Measurements from ENCODE around the gene KLK7. TPM values are rescaled to one million over a fixed set of nuclear protein-coding genes. Genes with fewer than 3 reads are reported as not detected.

Gene KLK7
- total RNA-seq, 6 experiments from 2014 or later: not detected

DNA sequence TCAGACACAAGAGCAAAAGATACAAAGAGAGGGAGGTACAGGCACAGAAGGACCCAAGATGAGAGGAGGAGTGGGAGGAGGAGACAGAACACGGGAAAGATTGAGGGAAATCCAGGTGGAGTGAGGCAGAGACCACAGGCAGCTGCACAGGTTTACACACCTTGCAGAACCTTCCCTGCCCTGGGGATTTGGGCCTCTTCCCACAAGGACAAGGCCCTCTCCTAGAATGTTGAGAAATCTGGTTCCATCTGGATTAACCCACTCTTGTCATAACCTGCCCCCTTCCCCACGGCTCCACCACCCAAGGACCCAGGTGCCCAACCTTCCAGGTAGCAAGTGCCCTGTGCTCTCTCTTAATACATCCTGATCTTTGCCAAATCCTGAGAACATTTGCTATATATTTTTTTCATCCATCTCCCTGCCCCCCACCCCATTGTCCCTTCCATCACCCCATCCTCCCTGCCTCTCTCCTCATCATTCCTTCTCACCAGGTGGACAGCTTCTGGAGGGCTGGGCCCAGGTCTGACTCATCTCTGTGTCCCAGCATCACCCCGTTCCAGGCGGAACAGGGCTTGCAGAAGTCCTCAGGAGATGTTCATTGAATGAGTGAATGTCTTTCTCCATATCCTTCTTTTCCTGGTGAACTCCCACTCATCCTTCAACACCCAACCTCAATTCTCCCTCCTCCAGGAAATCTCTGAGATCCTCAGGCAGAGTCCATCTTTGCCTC lies 26.5 kb upstream of the KLK7 start:
- TF ChIP-seq, protein P1, sequence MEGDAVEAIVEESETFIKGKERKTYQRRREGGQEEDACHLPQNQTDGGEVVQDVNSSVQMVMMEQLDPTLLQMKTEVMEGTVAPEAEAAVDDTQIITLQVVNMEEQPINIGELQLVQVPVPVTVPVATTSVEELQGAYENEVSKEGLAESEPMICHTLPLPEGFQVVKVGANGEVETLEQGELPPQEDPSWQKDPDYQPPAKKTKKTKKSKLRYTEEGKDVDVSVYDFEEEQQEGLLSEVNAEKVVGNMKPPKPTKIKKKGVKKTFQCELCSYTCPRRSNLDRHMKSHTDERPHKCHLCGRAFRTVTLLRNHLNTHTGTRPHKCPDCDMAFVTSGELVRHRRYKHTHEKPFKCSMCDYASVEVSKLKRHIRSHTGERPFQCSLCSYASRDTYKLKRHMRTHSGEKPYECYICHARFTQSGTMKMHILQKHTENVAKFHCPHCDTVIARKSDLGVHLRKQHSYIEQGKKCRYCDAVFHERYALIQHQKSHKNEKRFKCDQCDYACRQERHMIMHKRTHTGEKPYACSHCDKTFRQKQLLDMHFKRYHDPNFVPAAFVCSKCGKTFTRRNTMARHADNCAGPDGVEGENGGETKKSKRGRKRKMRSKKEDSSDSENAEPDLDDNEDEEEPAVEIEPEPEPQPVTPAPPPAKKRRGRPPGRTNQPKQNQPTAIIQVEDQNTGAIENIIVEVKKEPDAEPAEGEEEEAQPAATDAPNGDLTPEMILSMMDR (IDR thresholded peaks at IDR 0.05): no peak

DNA sequence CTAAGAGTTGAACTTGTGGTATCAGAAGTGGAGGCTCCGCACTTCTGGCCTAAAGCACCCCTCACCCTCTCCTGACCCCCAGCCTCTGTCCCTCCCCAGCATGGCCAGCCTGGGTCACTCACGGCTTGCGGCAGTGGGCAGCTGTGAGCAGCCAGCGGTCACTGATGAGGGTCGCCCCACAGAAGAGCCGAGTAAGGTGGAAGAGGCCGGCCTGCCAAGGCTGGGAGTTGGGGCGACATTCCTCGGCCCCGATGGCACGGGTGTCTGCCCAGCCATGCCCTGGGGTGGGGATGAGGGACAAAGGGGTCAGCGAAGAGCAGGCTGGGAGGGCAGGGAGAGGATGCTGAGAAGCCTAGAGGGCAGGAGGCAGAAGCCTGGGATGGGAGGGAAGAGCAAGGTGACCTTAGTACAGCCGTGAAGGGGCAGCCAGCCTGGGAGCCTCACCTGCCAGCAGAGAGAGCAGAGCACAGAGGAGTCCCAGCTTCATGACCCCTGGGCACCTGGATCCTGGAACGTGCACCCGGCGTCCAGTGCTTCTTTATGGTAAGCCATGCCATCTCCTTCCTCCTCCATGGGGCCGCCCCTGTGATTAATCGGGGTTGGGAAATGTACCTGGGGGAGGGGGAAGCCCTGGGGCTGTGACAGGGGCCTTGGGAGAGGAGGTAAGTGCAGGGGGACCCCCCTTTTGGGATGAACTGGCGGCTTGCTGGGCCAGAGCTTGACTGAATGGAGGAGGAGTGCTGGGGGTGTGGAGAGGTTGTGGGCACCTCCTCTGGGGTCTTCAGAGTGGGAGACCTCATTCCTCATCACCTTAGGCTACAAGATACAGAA lies 25.6 kb upstream of the KLK7 start:
- Mint-ChIP-seq H3K27ac (no peak overlapping the region), H3K27me3 (ENCODE audit: insufficient read depth) (peaks cover 2% of the 10 kb centered on the region), H3K36me3 (ENCODE audit: low read depth) (no peaks in the 10 kb centered on the region; the same call in 1 of the 2 replicates), H3K4me1 (ENCODE audit: low read depth) (no peaks in the 10 kb centered on the region), H3K9me3 (peaks cover 47% of the 10 kb centered on the region), H3K4me3 (no peak overlapping the region)
- no peak for DNase-seq
- TF ChIP-seq, protein P1 (IDR thresholded peaks at IDR 0.05): no peak

More for the DNA sequence above, 26.5 kb upstream of the KLK7 start:
- Mint-ChIP-seq H3K4me3 (no peak overlapping the region; the same call in 1 of the 2 replicates), H3K9me3 (peaks cover 51% of the 10 kb centered on the region), H3K36me3 (ENCODE audit: low read depth) (no peaks in the 10 kb centered on the region; the same call in 1 of the 2 replicates), H3K4me1 (ENCODE audit: low read depth) (no peaks in the 10 kb centered on the region), H3K27me3 (ENCODE audit: insufficient read depth) (peaks cover 8% of the 10 kb centered on the region), H3K27ac (no peak overlapping the region)
- no peak for DNase-seq

DNA sequence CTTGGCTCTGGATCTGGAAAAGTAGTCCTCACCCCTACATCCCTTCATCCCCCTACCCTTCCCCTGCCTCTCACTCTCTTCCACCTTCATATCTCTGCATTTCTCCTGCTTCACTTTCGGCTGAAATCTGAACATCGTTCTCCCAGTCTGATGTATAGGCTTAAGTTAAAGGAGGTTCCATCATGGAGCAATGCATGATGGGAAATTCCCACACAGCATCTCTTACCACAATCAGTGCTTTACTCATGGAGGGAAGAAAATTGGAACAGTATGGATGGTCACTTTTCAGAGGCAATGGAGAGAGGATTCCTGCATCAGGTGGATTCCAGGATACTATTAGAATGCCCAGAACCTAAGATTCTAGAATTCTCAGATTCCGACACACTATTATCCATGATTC lies 23.8 kb upstream of the KLK7 start:
- H3K4me1 Mint-ChIP-seq (ENCODE audit: low read depth): no peaks in the 10 kb centered on the region
- H3K36me3 Mint-ChIP-seq (ENCODE audit: low read depth): peaks cover 4% of the 10 kb centered on the region
- H3K9me3 Mint-ChIP-seq: peaks cover 47% of the 10 kb centered on the region
- no peak overlapping the region for H3K27ac Mint-ChIP-seq
- TF ChIP-seq, protein P1 (IDR thresholded peaks at IDR 0.05): no peak
- H3K27me3 Mint-ChIP-seq (ENCODE audit: insufficient read depth): peaks cover 3% of the 10 kb centered on the region
- DNase-seq: no peak
- no peak overlapping the region for H3K4me3 Mint-ChIP-seq

DNA sequence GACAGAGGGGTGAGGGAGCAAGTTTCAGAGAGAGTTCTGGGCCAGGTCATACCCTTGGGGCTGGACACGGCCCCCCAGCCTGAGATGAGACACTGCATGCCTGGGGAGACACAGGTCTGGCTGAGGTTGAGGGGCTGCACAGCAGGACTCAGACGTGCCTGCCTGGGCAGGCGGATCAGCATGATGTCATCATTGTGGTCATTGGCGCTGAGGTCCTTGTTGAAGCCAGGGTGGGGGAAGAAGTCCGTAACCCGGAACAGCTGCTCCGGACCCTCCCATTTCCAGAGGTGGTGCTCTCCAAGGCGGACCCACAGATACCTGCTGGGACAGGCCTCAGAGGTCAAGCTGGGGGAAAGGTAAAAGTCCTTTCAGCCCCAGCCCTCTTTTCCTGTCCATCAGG lies 22.7 kb upstream of the KLK7 start:
- Mint-ChIP-seq H3K27me3 (ENCODE audit: insufficient read depth) (peaks cover 3% of the 10 kb centered on the region), H3K9me3 (peaks cover 56% of the 10 kb centered on the region), H3K4me3 (no peak overlapping the region), H3K27ac (no peak overlapping the region), H3K36me3 (ENCODE audit: low read depth) (peaks cover 4% of the 10 kb centered on the region), H3K4me1 (ENCODE audit: low read depth) (no peaks in the 10 kb centered on the region)
- DNase-seq: no peak
- TF ChIP-seq, protein P1 (IDR thresholded peaks at IDR 0.05): no peak

DNA sequence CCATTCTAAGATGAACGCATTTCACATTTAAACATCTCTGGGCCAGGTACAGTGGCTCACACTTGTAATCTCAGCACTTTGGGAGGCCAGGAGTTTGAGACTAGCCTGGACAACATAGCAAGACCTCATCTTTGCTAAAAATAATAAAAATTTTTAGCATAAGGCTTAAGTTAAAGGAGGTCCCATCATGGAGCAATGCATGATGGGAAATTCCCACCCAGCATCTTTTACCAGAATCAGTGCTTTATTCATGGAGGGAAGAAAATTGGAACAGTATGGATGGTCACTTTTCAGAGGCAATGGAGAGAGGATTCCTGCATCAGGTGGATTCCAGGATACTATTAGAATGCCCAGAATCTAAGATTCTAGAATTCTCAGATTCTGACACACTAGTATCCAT lies 21.5 kb upstream of the KLK7 start:
- TF ChIP-seq, protein P1 (IDR thresholded peaks at IDR 0.05): no peak
- Mint-ChIP-seq H3K4me3 (no peak overlapping the region), H3K27ac (no peak overlapping the region), H3K9me3 (peaks cover 57% of the 10 kb centered on the region), H3K27me3 (ENCODE audit: insufficient read depth) (peaks cover 4% of the 10 kb centered on the region), H3K4me1 (ENCODE audit: low read depth) (no peaks in the 10 kb centered on the region), H3K36me3 (ENCODE audit: low read depth) (peaks cover 4% of the 10 kb centered on the region; the same call in 1 of the 2 replicates)
- no peak for DNase-seq
